Thymus (tissue), 11 donors: Measurements from ENCODE around the gene QSOX2. TPM values are rescaled to one million over a fixed set of nuclear protein-coding genes. Genes with fewer than 3 reads are reported as not detected.

Experiments used
- DNase-seq, 9 donors: peaks; one replicate each; pipeline ENCODE4 v3.0.0-alpha.2; 2013; ENCODE audit warnings: low spot score in 9 of 9, low read depth in 6 of 9, missing footprints in 1 of 9
- H3K27ac ChIP-seq, 2 donors: one replicate each; pipeline ENCODE4 v1.5.1; 2013; ENCODE audit warnings: control low read depth in 1 of 2, low read depth in 1 of 2, low read length in 1 of 2, mild to moderate bottlenecking in 1 of 2, moderate library complexity in 1 of 2
- H3K27me3 ChIP-seq, 2 donors: one replicate each; pipeline ENCODE4 v1.5.1; 2013; ENCODE audit warnings: low read length in 1 of 2; ENCODE audit not compliant: control insufficient read depth in 2 of 2, insufficient read depth in 1 of 2
- H3K36me3 ChIP-seq, 2 donors: one replicate each; pipeline ENCODE4 v1.5.1; 2013; ENCODE audit warnings: low read length in 1 of 2, mild to moderate bottlenecking in 1 of 2, moderate library complexity in 1 of 2; ENCODE audit not compliant: control insufficient read depth in 2 of 2, insufficient read depth in 2 of 2
- H3K4me1 ChIP-seq, 2 donors: one replicate each; pipeline ENCODE4 v1.5.1; 2013; ENCODE audit warnings: low read length in 2 of 2; ENCODE audit not compliant: control insufficient read depth in 2 of 2, insufficient read depth in 2 of 2
- H3K4me3 ChIP-seq, 2 donors: one replicate each; pipeline ENCODE4 v1.5.1; 2013; ENCODE audit warnings: low read length in 2 of 2, control low read depth in 1 of 2, mild to moderate bottlenecking in 1 of 2
- H3K9me3 ChIP-seq, 2 donors: one replicate each; pipeline ENCODE4 v1.5.1; 2013; ENCODE audit warnings: low read length in 1 of 2, mild to moderate bottlenecking in 1 of 2; ENCODE audit not compliant: control insufficient read depth in 2 of 2, insufficient read depth in 1 of 2
- WGBS: extraction: QIAGEN DNeasy Blood & Tissue Kit; methylation state at CpG from one replicate; pipeline ENCODE4 v1.1.7; 2013; 5-methylcytosine and 5-hydroxymethylcytosine counted together
- polyA plus RNA-seq: library from polyadenylated mRNA; stranded (reverse); fragments of 200-250 nt; gene quantifications from one replicate; pipeline ENCODE4 v1.2.3, GENCODE V29; 2013
- total RNA-seq: library from RNA; stranded (reverse); fragments of 120-200 nt; gene quantifications from one replicate; pipeline ENCODE4 v1.2.4, GENCODE V29; 2013
- donor health status: healthy.

Gene QSOX2
- total and polyA plus RNA-seq, 2 donors: 3.9 to 11.5 TPM

- DNase-seq: no peak
- peaks cover 0 to 16% of the 10 kb centered on the region in 2 donors for H3K27me3 ChIP-seq
- WGBS: 83% methylated on average over 25 of the region's 25 CpGs
- H3K36me3 ChIP-seq: no peaks in the 10 kb centered on the region
- H3K27ac ChIP-seq: no peak overlapping the region
- no peaks in the 10 kb centered on the region for H3K9me3 ChIP-seq
- H3K4me1 ChIP-seq: no peaks in the 10 kb centered on the region
- H3K4me3 ChIP-seq: no peak overlapping the region
Observed at GRCh38 chr9:136254381-136255165, 9.0 kb upstream of the QSOX2 start.

- Histone ChIP-seq H3K9me3 (no peaks in the 10 kb centered on the region), H3K4me3 (no peak overlapping the region), H3K36me3 (no peaks in the 10 kb centered on the region), H3K27ac (no peak overlapping the region), H3K27me3 (peaks cover 0 to 21% of the 10 kb centered on the region in 2 donors), H3K4me1 (no peaks in the 10 kb centered on the region)
- DNase-seq: no peak
- 94% methylated on average over 32 of the region's 32 CpGs for WGBS
Observed at GRCh38 chr9:136253246-136254130, 7.9 kb upstream of the QSOX2 start.

DNA sequence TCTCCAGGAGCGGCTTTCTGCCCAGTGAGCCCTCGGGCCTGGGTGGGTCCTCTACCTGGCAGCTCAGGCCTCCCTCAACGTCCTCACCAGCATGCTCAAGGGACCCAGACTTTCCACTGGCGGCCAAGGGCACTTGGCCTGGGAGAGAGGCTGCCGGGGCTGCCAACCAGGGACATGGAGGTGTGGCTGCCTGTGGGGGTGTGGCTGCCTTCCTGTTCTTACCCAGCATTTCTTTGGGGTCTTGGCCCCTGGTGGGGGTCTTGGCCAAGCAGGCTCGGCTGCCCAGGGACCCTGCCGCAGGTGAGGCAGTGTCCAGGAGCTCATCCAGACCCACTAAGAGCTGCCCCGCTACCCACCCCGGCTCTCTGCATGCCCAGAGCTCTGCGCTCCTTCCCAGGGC, 7.2 kb upstream of the QSOX2 start:
- no peaks in the 10 kb centered on the region for H3K4me1 ChIP-seq
- no peak overlapping the region for H3K4me3 ChIP-seq
- peaks cover 0 to 21% of the 10 kb centered on the region in 2 donors for H3K27me3 ChIP-seq
- no peaks in the 10 kb centered on the region for H3K9me3 ChIP-seq
- no peaks in the 10 kb centered on the region for H3K36me3 ChIP-seq
- DNase-seq: no peak
- WGBS: 93% methylated on average over 10 of the region's 10 CpGs
- H3K27ac ChIP-seq: no peak overlapping the region

DNA sequence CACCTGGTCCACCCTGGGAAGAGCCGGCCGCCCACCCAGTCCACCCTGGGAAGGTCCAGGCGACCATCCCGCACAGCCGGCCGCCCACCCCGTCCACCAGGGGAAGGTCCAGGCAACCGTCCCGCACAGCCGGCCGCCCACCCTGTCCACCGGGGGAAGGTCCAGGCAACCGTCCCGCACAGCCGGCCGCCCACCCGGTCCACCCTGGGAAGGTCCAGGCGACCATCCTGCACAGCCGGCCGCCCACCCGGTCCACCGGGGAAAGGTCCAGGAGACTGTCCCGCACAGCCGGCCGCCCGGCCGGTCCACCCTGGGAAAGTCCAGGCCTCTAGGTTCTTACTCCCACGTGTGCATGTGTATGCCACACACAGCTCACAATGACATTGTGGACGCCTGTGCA, 6.7 kb upstream of the QSOX2 start:
- 95% methylated on average over 29 of the region's 29 CpGs for WGBS
- H3K27me3 ChIP-seq: peaks cover 0 to 21% of the 10 kb centered on the region in 2 donors

GRCh38 chr9:136251264-136252115, 5.9 kb upstream of the QSOX2 start:
- Histone ChIP-seq H3K4me1 (peaks cover 0 to 4% of the 10 kb centered on the region in 2 donors), H3K36me3 (no peaks in the 10 kb centered on the region), H3K4me3 (no peak overlapping the region), H3K27me3 (peaks cover 0 to 29% of the 10 kb centered on the region in 2 donors), H3K9me3 (no peaks in the 10 kb centered on the region), H3K27ac (no peak overlapping the region)
- WGBS: 94% methylated on average over 46 of the region's 50 CpGs
- DNase-seq: no peak

More for the DNA sequence above, 6.7 kb upstream of the QSOX2 start:
- no peak for DNase-seq
- no peaks in the 10 kb centered on the region for H3K36me3 ChIP-seq
- no peak overlapping the region for H3K27ac ChIP-seq
- H3K4me1 ChIP-seq: no peaks in the 10 kb centered on the region
- no peaks in the 10 kb centered on the region for H3K9me3 ChIP-seq
- no peak overlapping the region for H3K4me3 ChIP-seq

DNA sequence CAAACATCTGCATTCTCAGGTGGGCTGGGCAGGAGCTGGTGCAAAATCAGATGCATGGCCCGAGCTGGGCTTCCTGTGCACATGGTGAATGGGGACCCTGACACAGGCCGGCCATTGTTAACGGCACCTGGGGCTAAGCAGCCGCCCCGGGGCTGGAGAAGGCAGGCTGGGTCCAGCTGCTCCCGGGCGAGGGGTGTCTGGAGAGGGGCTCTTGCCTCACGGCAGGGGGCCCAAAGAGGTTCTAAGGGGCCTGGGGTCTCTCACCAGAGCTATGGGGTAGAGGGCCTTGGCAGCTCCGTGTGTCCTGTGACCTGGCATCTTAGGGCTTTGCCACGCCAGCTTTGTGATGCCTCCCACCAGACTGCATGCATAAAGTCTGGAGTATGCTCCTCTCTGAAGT, 5.1 kb upstream of the QSOX2 start:
- H3K4me1 ChIP-seq: peaks cover 0 to 10% of the 10 kb centered on the region in 2 donors
- DNase-seq: no peak
- H3K4me3 ChIP-seq: no peak overlapping the region
- 80% methylated on average over 10 of the region's 10 CpGs for WGBS
- no peak overlapping the region for H3K27ac ChIP-seq
- H3K9me3 ChIP-seq: no peaks in the 10 kb centered on the region
- H3K27me3 ChIP-seq: peaks cover 0 to 31% of the 10 kb centered on the region in 2 donors
- H3K36me3 ChIP-seq: no peaks in the 10 kb centered on the region

- H3K9me3 ChIP-seq: no peaks in the 10 kb centered on the region
- H3K4me1 ChIP-seq: peaks cover 2 to 12% of the 10 kb centered on the region in 2 donors
- H3K4me3 ChIP-seq: no peak overlapping the region
- WGBS: 86% methylated on average over 30 of the region's 30 CpGs
- H3K36me3 ChIP-seq: no peaks in the 10 kb centered on the region
- H3K27me3 ChIP-seq: peaks cover 0 to 27% of the 10 kb centered on the region in 2 donors
- no peak overlapping the region for H3K27ac ChIP-seq
- no peak for DNase-seq
Observed at GRCh38 chr9:136249877-136250559, 4.4 kb upstream of the QSOX2 start.
